Adrenal gland (tissue), 12 donors: Measurements from ENCODE around the gene SLC25A23. TPM values are rescaled to one million over a fixed set of nuclear protein-coding genes. Genes with fewer than 3 reads are reported as not detected.

Experiments used
- DNase-seq, 7 donors: peaks; one replicate each; pipeline ENCODE4 v3.0.0-alpha.2; 2019 to 2020
- H3K27ac ChIP-seq, 5 donors: fragments of 200-600 bp; sonication (generic) in 4 of 5; 1 replicate in 3 of 5; 2 replicates in 2 of 5; pipeline versions ENCODE4 v1.5.1 to v1.8.0; 2016 to 2020; ENCODE audit warnings: mild to moderate bottlenecking in 1 of 5
- H3K27me3 ChIP-seq: fragments of 200-600 bp; 2 replicates; pipeline ENCODE4 v1.8.0; 2021
- H3K36me3 ChIP-seq, 2 donors: fragments of 200-600 bp; replicated peaks in 1 of 2; 1 replicate in 1 of 2; 2 replicates in 1 of 2; pipeline versions ENCODE4 v1.5.1 to v1.8.0; 2018 to 2022
- H3K4me1 ChIP-seq, 2 donors: fragments of 200-600 bp; replicated peaks in 1 of 2; 1 replicate in 1 of 2; 2 replicates in 1 of 2; pipeline versions ENCODE4 v1.5.1 to v1.8.0; 2018 to 2021
- H3K4me3 ChIP-seq, 4 donors: fragments of 200-600 bp; sonication (generic) in 3 of 4; one replicate each; pipeline ENCODE4 v1.5.1; 2016 to 2018
- H3K9me3 ChIP-seq, 3 donors: fragments of 200-600 bp; sonication (generic) in 1 of 3; replicated peaks in 1 of 3; 1 replicate in 2 of 3; 2 replicates in 1 of 3; pipeline versions ENCODE4 v1.5.1 to v1.8.0; 2016 to 2021
- POLR2A ChIP-seq, 2 donors: fragments of 450-650 bp; IDR thresholded peaks; one replicate each; pipeline ENCODE4 v1.6.1; 2017; ENCODE audit warnings: antibody characterized with exemption in 2 of 2, mild to moderate bottlenecking in 2 of 2, moderate library complexity in 1 of 2
- WGBS, 4 donors: extraction: QIAGEN DNeasy Blood & Tissue Kit in 2 of 4; methylation state at CpG; one replicate each; pipeline versions ENCODE4 v1.1.5 to v1.1.7; 2013 to 2017; 5-methylcytosine and 5-hydroxymethylcytosine counted together
- intact Hi-C, 2 donors: fragments of 100-400 bp; cut with DNase I; formaldehyde crosslinking; loops; one replicate each; pipeline versions ENCODE4 v1.14.1 to v1.15.0; 2022 to 2023
- polyA plus RNA-seq, 3 donors: library from polyadenylated mRNA; stranded (reverse); fragments of 200-250 nt in 2 of 3; fragments of 350-450 nt in 1 of 3; fragmentation: Illumina TruSeq in 1 of 3; extraction: RNeasy Lipid Tissue Mini Kit (QIAGEN cat#74804) in 1 of 3; gene quantifications; one replicate each; pipeline ENCODE4 v1.2.3, GENCODE V29; 2013 to 2014
- total RNA-seq, 9 donors: library from RNA; depleted of rRNA in 4 of 9; stranded (reverse); fragments of >200 nt in 4 of 9; fragments of 120-200 nt in 1 of 9; fragmentation: NEBNext Ultra II Directional in 1 of 9; extraction: Animal tissue kit (Norgen Biotek cat#: 25700) in 1 of 9; gene quantifications; one replicate each; pipeline versions ENCODE4 v1.1.0 to v1.2.4, GENCODE V29; 2013 to 2023
- TF ChIP-seq, protein P1 (sequence below), 6 experiments: fragments of 450-650 bp in 4 of 6; fragments of 200-600 bp in 2 of 6; sonication (generic) in 1 of 6; IDR thresholded peaks; 1 replicate in 5 of 6; 2 replicates in 1 of 6; pipeline versions ENCODE4 v1.5.1 to v1.8.0; 2016 to 2021; ENCODE audit warnings: antibody characterized with exemption in 6 of 6, mild to moderate bottlenecking in 2 of 6, moderate library complexity in 1 of 6
- donor health status: healthy with polysubstance abuse.
- donor health status: Bipolar disorder and iron deficiency.
- donor health status: DM: yes; HTN: yes; CAD: no.
- donor health status: DM: no; HTN: no; CAD: no.
- donor health status: DM: no; HTN: no; CAD: no.
- donor health status: DM: yes; HTN: yes; CAD: no.

Gene SLC25A23
- total and polyA plus RNA-seq, 12 donors, result 41.2 to 189 (median 69.1) TPM

DNA sequence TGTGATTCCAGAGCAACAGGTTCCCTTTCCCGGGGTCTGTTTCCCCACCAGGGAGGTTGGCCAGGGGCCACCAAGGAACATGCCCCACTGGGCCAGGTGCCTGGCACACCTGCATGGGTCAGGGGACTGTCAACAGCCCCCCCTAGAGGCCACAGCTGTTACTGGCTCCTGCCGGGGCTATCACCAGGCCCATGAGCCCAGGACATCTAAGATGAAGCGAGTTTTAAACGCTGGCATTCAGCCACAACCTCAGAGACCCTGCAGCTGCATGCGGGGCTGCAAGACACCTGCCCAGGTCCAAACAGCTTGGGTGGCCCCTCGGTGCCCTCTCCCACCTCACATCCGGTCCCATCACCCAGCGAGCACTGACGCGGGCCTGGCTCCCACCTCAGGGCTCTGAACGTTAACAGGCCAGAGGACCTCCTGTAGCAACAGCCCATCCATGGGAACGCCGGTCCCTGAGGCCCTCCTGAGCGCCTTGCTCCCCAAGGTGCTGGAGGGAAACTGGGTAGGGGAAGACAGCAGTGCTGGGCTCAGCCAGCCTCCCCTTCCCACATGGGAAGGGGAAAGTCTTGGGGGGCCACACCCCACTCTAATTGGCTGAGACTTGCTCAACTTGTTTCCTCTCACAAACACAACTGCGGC, 47.0 kb downstream of the SLC25A23 start:
- WGBS, 4 donors, result 41 to 67% (median 53%) methylated on average over 9 to 15 of the region's 15 CpGs
- intact Hi-C loops, result no loop called here
- TF ChIP-seq, protein P1, sequence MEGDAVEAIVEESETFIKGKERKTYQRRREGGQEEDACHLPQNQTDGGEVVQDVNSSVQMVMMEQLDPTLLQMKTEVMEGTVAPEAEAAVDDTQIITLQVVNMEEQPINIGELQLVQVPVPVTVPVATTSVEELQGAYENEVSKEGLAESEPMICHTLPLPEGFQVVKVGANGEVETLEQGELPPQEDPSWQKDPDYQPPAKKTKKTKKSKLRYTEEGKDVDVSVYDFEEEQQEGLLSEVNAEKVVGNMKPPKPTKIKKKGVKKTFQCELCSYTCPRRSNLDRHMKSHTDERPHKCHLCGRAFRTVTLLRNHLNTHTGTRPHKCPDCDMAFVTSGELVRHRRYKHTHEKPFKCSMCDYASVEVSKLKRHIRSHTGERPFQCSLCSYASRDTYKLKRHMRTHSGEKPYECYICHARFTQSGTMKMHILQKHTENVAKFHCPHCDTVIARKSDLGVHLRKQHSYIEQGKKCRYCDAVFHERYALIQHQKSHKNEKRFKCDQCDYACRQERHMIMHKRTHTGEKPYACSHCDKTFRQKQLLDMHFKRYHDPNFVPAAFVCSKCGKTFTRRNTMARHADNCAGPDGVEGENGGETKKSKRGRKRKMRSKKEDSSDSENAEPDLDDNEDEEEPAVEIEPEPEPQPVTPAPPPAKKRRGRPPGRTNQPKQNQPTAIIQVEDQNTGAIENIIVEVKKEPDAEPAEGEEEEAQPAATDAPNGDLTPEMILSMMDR (IDR thresholded peaks at IDR 0.05), result peak in 5 of 6 experiments; percentile 8 to 41 (median 27)
- TF ChIP-seq POLR2A (IDR thresholded peaks at IDR 0.05), result no peak
- H3K4me3 ChIP-seq, result no peak overlapping the region
- no peaks in the 10 kb centered on the region for H3K27me3 ChIP-seq
- peaks cover 0 to 36% of the 10 kb centered on the region in 2 donors for H3K36me3 ChIP-seq
- no peaks in the 10 kb centered on the region for H3K9me3 ChIP-seq
- DNase-seq, result peak in 2 of 7 donors; percentile 27 to 58
- peak overlapping the region in 2 of 5 donors; percentile 50 to 73 for H3K27ac ChIP-seq
- no peaks in the 10 kb centered on the region for H3K4me1 ChIP-seq

GRCh38 chr19:6412061-6412446, 47.5 kb downstream of the SLC25A23 start:
- 55 to 72% (median 62%) methylated on average over 4 to 12 of the region's 12 CpGs for WGBS, 4 donors
- Histone ChIP-seq H3K9me3 (no peaks in the 10 kb centered on the region), H3K27me3 (no peaks in the 10 kb centered on the region), H3K36me3 (peaks cover 0 to 31% of the 10 kb centered on the region in 2 donors), H3K4me1 (no peaks in the 10 kb centered on the region), H3K4me3 (no peak overlapping the region), H3K27ac (peak overlapping the region in 2 of 5 donors; percentile 50 to 73)
- TF ChIP-seq POLR2A (IDR thresholded peaks at IDR 0.05), result no peak
- TF ChIP-seq, protein P1 (IDR thresholded peaks at IDR 0.05), result no peak
- intact Hi-C loops, result no loop called here
- DNase-seq, result no peak

DNA sequence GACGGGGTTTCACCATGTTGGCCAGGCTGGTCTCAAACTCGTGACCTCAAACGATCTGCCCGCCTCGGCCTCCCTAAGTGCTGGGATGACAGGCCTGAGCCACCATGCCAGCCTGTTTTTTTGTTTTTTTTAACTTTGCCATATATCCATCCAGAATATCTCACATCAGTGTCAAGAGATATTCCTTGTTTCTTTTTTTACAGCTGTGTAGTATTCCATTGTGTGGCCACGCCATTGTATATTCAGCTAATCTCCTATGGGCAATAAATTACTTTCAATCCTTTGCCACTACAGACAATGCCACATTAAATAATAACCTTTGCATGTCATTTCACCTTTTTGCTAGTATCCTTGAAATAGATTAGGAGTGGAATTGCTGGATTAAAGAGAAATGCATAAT, 50.2 kb downstream of the SLC25A23 start:
- H3K36me3 ChIP-seq, result peaks cover 0 to 4% of the 10 kb centered on the region in 2 donors
- H3K27me3 ChIP-seq, result no peaks in the 10 kb centered on the region
- H3K4me1 ChIP-seq, result no peaks in the 10 kb centered on the region
- no peak overlapping the region for H3K4me3 ChIP-seq
- no peak overlapping the region for H3K27ac ChIP-seq
- 88 to 98% (median 94%) methylated on average over 6 of the region's 6 CpGs for WGBS, 4 donors
- TF ChIP-seq, protein P1 (IDR thresholded peaks at IDR 0.05), result no peak
- no peak for TF ChIP-seq POLR2A (IDR thresholded peaks at IDR 0.05)
- no peak for DNase-seq
- intact Hi-C loops, result no loop called here
- no peaks in the 10 kb centered on the region for H3K9me3 ChIP-seq

DNA sequence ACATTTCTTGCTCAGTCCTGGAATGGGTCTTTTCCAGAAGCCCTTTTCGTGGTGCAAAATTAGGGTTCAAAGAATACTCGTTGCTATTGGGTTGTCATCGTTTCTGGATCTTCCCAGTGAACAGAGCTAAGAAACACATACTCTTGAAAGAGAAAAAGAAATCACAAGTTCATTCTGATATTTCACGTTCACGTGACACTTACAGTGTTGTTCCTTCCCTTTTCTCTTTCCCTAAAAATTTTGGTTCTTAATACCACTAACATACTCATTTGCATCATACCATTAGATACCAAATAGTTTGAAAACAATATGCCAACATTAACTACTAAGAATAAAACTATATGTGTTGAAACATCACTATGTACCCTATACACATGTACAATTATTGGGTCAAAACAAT, 53.2 kb downstream of the SLC25A23 start:
- no peak for DNase-seq
- Histone ChIP-seq H3K9me3 (no peaks in the 10 kb centered on the region), H3K27ac (no peak overlapping the region), H3K27me3 (no peaks in the 10 kb centered on the region), H3K4me1 (peaks cover 0 to 5% of the 10 kb centered on the region in 2 donors), H3K4me3 (no peak overlapping the region), H3K36me3 (no peaks in the 10 kb centered on the region)
- intact Hi-C loops, result no loop called here
- 72 to 84% (median 75%) methylated on average over 5 of the region's 5 CpGs for WGBS, 4 donors
- no peak for TF ChIP-seq POLR2A (IDR thresholded peaks at IDR 0.05)
- TF ChIP-seq, protein P1 (IDR thresholded peaks at IDR 0.05), result no peak
